A549 (cell line): ENCODE data around the gene IGFBP2. TPM values are rescaled to one million over a fixed set of nuclear protein-coding genes. Genes with fewer than 3 reads are reported as not detected.

ENCODE experiments used
- ATAC-seq, 2 experiments: fragments of 200-7000 bp in 1 of 2; fragments of >200 bp in 1 of 2; cut with Nextera tagmentation in 1 of 2; cut with Tn5 transposase in 1 of 2; 3 replicates each; pipeline versions ENCODE4 v1.8.0 to v1.9.1; 2018 to 2020; ENCODE audit warnings: mild to moderate bottlenecking in 1 of 2, moderate library complexity in 1 of 2
- CTCF ChIA-PET: fragments of 300-600 bp; sonication (Branson Sonifier 250); formaldehyde crosslinking; extraction: SDS; loops from one replicate; lab custom pipeline; 2021; ENCODE audit warnings: antibody characterized with exemption, inconsistent platforms; lab: Yijun Ruan, JAX
- POLR2A ChIA-PET: fragments of 350-600 bp; formaldehyde crosslinking; extraction: SDS; loops from one replicate; lab custom pipeline; 2021; ENCODE audit warnings: antibody characterized with exemption, inconsistent platforms; lab: Yijun Ruan, JAX
- DNase-seq, 2 experiments: peaks; one replicate each; pipeline versions ENCODE4 v3.0.0 to v3.0.0-alpha.2; 2011 to 2016; ENCODE audit warnings: low read depth in 1 of 2, low spot score in 1 of 2
- FAIRE-seq: peaks from 2 replicates; lab custom pipeline; 2011; peaks lifted over from hg19 to GRCh38; lab: Jason Lieb, UNC
- H3K27ac ChIP-seq, 2 experiments: fragments of >200 bp; sonication (Bioruptor Twin); formaldehyde crosslinking; 3 replicates each; pipeline ENCODE4 v1.5.1; 2016 to 2017
- H3K4me1 ChIP-seq: fragments of >200 bp; sonication (Bioruptor Twin); formaldehyde crosslinking; 3 replicates; pipeline ENCODE4 v1.6.1; 2016
- H3K4me2 ChIP-seq: fragments of >200 bp; sonication (Bioruptor Twin); formaldehyde crosslinking; 3 replicates; pipeline ENCODE4 v1.6.1; 2016
- H3K4me3 ChIP-seq: fragments of >200 bp; sonication (Bioruptor Twin); formaldehyde crosslinking; 3 replicates; pipeline ENCODE4 v1.5.1; 2016
- H3K9me3 ChIP-seq: fragments of >200 bp; sonication (Bioruptor Twin); formaldehyde crosslinking; 3 replicates; pipeline ENCODE4 v1.6.1; 2016
- CBX2 ChIP-seq: fragments of 200-600 bp; sonication (generic); IDR thresholded peaks from 2 replicates; pipeline ENCODE4 v1.6.1; 2016; ENCODE audit warnings: low read depth, mild to moderate bottlenecking, borderline replicate concordance
- EP300 ChIP-seq, 2 experiments: fragments of >200 bp; sonication (Bioruptor Twin); formaldehyde crosslinking; IDR thresholded peaks; 2 replicates in 1 of 2; 3 replicates in 1 of 2; pipeline ENCODE4 v1.6.1; 2016 to 2017
- ESRRA ChIP-seq: fragments of 150-350 bp; IDR thresholded peaks from 2 replicates; pipeline ENCODE4 v1.6.1; 2014; ENCODE audit warnings: mild to moderate bottlenecking, low read length, borderline replicate concordance
- FOXS1 ChIP-seq: fragments of 250-450 bp; sonication (Bioruptor Pico); IDR thresholded peaks from 2 replicates; pipeline ENCODE4 v1.5.0; 2020; ENCODE audit warnings: mild to moderate bottlenecking, moderate library complexity
- HDAC2 ChIP-seq: fragments of 200-600 bp; sonication (generic); IDR thresholded peaks from 2 replicates; pipeline ENCODE4 v1.6.1; 2016
- HOXA7 ChIP-seq: fragments of 250-450 bp; sonication (Bioruptor Pico); IDR thresholded peaks from 2 replicates; pipeline ENCODE4 v1.5.0; 2020; ENCODE audit warnings: mild to moderate bottlenecking, moderate library complexity
- HOXB13 ChIP-seq: fragments of 250-450 bp; sonication (Bioruptor Pico); IDR thresholded peaks from 2 replicates; pipeline ENCODE4 v1.5.0; 2020; ENCODE audit warnings: low read depth, mild to moderate bottlenecking, moderate library complexity
- KDM1A ChIP-seq: fragments of 200-600 bp; sonication (generic); IDR thresholded peaks from 2 replicates; pipeline ENCODE4 v1.6.1; 2016; ENCODE audit warnings: low read depth, mild to moderate bottlenecking
- KDM5A ChIP-seq: fragments of 200-600 bp; sonication (generic); IDR thresholded peaks from 2 replicates; pipeline ENCODE4 v1.6.1; 2016; ENCODE audit warnings: antibody characterized with exemption, mild to moderate bottlenecking
- MAFK ChIP-seq: fragments of 450-650 bp; IDR thresholded peaks from 2 replicates; pipeline ENCODE4 v1.6.1; 2014; ENCODE audit not compliant: partially characterized antibody
- NFE2L2 ChIP-seq: fragments of 150-350 bp; conservative IDR thresholded peaks from 2 replicates; pipeline ENCODE4 v1.6.1; 2014; ENCODE audit warnings: low read length
- PHF8 ChIP-seq: fragments of 200-600 bp; sonication (generic); IDR thresholded peaks from 2 replicates; pipeline ENCODE4 v1.6.1; 2016; ENCODE audit warnings: low read depth, mild to moderate bottlenecking, antibody characterized with exemption, moderate library complexity, borderline replicate concordance
- RNF2 ChIP-seq: fragments of 200-600 bp; sonication (generic); IDR thresholded peaks from 2 replicates; pipeline ENCODE4 v1.6.1; 2016; ENCODE audit warnings: low read depth, mild to moderate bottlenecking, antibody characterized with exemption, moderate library complexity, borderline replicate concordance
- ZFP36 ChIP-seq: fragments of 450-650 bp; IDR thresholded peaks from 2 replicates; pipeline ENCODE4 v1.6.1; 2014; ENCODE audit warnings: borderline replicate concordance; ENCODE audit not compliant: partially characterized antibody
- ZNF302 ChIP-seq: fragments of 250-450 bp; sonication (Bioruptor Pico); IDR thresholded peaks from 2 replicates; pipeline ENCODE4 v1.9.0; 2021; ENCODE audit warnings: inconsistent platforms, mild to moderate bottlenecking, moderate library complexity
- WGBS: methylation state at CpG from one replicate; pipeline ENCODE4 v1.1.6; 2017; ENCODE audit errors: missing lambda C conversion rate; 5-methylcytosine and 5-hydroxymethylcytosine counted together
- polyA plus RNA-seq, 4 experiments: library from polyadenylated mRNA; depleted of rRNA in 3 of 4; stranded (reverse); fragments of >200 nt; fragmentation: RNase III in 1 of 4; extraction: RNeasy Plus Mini Kit Qiagen cat#74134 plus additional on column Dnase treatment in 1 of 4; gene quantifications; 2 replicates in 3 of 4; 3 replicates in 1 of 4; pipeline ENCODE4 v1.2.3, GENCODE V29; 2011 to 2017
- TF ChIP-seq, protein P1 (sequence below): fragments of >200 bp; sonication (Bioruptor Twin); formaldehyde crosslinking; IDR thresholded peaks from 3 replicates; pipeline ENCODE4 v1.6.1; 2016
- TF ChIP-seq, protein P2 (sequence below): fragments of 150-350 bp; IDR thresholded peaks from 2 replicates; pipeline ENCODE4 v1.6.1; 2014; ENCODE audit warnings: low read depth, mild to moderate bottlenecking, low read length
- TF ChIP-seq, protein P3 (sequence below): IDR thresholded peaks from 2 replicates; pipeline ENCODE4 v1.6.1; 2012
- TF ChIP-seq, protein P4 (sequence below): fragments of >200 bp; sonication (Bioruptor Twin); formaldehyde crosslinking; IDR thresholded peaks from 2 replicates; pipeline ENCODE4 v1.6.1; 2016
- TF ChIP-seq, protein P5 (sequence below): fragments of >200 bp; sonication (Bioruptor Twin); formaldehyde crosslinking; IDR thresholded peaks from 3 replicates; pipeline ENCODE4 v1.5.1; 2016
- TF ChIP-seq, protein P6 (sequence below): fragments of 250-450 bp; sonication (Bioruptor Pico); IDR thresholded peaks from 2 replicates; pipeline ENCODE4 v1.5.0; 2021; ENCODE audit warnings: mild to moderate bottlenecking, moderate library complexity, borderline replicate concordance

The IGFBP2 gene
- polyA plus RNA-seq, 2 of the 4 experiments (the other 2 are of a cell fraction) = 26.1 to 34.9 TPM

DNA sequence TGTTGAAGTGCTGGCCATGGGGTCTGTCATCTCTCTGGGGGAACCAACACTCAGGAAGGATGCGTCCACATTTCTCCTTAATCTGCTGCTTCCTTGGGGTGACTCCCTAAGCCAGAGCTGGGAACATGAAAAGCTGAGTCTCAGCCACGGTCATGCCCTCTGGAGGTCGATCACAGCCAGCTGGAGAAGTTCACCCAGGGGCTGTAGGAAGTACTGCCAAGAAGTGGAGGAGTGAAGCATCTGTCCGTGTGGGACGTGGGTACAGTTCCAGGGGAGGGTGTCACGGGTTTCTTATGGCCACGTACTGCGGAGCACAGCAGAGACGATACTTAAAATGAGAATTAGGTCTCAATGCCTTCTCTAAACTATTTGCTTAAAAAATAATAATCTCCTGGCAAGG, 42.4 kb upstream of the IGFBP2 start (continued):
- TF ChIP-seq, protein P1, sequence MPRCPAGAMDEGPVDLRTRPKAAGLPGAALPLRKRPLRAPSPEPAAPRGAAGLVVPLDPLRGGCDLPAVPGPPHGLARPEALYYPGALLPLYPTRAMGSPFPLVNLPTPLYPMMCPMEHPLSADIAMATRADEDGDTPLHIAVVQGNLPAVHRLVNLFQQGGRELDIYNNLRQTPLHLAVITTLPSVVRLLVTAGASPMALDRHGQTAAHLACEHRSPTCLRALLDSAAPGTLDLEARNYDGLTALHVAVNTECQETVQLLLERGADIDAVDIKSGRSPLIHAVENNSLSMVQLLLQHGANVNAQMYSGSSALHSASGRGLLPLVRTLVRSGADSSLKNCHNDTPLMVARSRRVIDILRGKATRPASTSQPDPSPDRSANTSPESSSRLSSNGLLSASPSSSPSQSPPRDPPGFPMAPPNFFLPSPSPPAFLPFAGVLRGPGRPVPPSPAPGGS = no peak
- no peak for TF ChIP-seq HOXA7 (CRISPR knock-in tag)
- TF ChIP-seq KDM1A = no peak
- no peak for TF ChIP-seq EP300 (IDR thresholded peaks at IDR 0.05)
- no peak for TF ChIP-seq KDM5A

DNA sequence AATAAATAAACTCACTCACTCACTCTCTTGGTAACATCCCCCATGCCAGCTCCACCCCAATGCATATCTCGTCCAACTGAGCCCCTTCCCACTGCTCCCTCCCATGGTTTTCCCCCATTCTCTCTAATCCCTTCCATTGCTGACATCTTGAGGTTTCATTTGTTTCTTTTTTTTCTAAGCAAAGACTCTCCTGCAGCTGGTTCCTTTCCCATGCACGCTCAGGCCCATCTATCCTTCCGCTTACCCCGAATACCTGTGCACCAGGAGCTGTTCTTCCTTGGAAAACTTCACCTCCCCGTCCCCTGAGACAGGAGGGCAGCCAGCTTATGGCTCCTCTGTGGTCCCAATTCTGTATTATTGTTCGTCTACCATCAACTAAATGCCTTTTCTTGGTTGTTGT, 41.7 kb upstream of the IGFBP2 start:
- POLR2A ChIA-PET = no interaction called here

More for the DNA sequence above, 41.7 kb upstream of the IGFBP2 start:
- DNase-seq (no peak), FAIRE-seq (no peak), ATAC-seq (no peak)
- H3K4me3 ChIP-seq = no peak overlapping the region
- 39% methylated on average over 6 of the region's 6 CpGs for WGBS
- TF ChIP-seq, protein P2, sequence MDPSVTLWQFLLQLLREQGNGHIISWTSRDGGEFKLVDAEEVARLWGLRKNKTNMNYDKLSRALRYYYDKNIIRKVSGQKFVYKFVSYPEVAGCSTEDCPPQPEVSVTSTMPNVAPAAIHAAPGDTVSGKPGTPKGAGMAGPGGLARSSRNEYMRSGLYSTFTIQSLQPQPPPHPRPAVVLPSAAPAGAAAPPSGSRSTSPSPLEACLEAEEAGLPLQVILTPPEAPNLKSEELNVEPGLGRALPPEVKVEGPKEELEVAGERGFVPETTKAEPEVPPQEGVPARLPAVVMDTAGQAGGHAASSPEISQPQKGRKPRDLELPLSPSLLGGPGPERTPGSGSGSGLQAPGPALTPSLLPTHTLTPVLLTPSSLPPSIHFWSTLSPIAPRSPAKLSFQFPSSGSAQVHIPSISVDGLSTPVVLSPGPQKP = no peak
- TF ChIP-seq RNF2 (no peak), MAFK (no peak), EP300 (IDR thresholded peaks at IDR 0.05) (no peak), HOXA7 (CRISPR knock-in tag) (no peak), ESRRA (no peak), KDM1A (no peak), HOXB13 (CRISPR knock-in tag) (no peak), CBX2 (no peak), ZFP36 (no peak), PHF8 (no peak), NFE2L2 (no peak), FOXS1 (CRISPR knock-in tag) (no peak), HDAC2 (no peak), ZNF302 (no peak)
- TF ChIP-seq, protein P3, sequence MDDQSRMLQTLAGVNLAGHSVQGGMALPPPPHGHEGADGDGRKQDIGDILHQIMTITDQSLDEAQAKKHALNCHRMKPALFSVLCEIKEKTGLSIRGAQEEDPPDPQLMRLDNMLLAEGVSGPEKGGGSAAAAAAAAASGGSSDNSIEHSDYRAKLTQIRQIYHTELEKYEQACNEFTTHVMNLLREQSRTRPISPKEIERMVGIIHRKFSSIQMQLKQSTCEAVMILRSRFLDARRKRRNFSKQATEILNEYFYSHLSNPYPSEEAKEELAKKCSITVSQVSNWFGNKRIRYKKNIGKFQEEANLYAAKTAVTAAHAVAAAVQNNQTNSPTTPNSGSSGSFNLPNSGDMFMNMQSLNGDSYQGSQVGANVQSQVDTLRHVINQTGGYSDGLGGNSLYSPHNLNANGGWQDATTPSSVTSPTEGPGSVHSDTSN = no peak
- TF ChIP-seq, protein P4, sequence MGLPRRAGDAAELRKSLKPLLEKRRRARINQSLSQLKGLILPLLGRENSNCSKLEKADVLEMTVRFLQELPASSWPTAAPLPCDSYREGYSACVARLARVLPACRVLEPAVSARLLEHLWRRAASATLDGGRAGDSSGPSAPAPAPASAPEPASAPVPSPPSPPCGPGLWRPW = no peak
- TF ChIP-seq, protein P5, sequence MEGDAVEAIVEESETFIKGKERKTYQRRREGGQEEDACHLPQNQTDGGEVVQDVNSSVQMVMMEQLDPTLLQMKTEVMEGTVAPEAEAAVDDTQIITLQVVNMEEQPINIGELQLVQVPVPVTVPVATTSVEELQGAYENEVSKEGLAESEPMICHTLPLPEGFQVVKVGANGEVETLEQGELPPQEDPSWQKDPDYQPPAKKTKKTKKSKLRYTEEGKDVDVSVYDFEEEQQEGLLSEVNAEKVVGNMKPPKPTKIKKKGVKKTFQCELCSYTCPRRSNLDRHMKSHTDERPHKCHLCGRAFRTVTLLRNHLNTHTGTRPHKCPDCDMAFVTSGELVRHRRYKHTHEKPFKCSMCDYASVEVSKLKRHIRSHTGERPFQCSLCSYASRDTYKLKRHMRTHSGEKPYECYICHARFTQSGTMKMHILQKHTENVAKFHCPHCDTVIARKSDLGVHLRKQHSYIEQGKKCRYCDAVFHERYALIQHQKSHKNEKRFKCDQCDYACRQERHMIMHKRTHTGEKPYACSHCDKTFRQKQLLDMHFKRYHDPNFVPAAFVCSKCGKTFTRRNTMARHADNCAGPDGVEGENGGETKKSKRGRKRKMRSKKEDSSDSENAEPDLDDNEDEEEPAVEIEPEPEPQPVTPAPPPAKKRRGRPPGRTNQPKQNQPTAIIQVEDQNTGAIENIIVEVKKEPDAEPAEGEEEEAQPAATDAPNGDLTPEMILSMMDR = no peak
- TF ChIP-seq, protein P6, sequence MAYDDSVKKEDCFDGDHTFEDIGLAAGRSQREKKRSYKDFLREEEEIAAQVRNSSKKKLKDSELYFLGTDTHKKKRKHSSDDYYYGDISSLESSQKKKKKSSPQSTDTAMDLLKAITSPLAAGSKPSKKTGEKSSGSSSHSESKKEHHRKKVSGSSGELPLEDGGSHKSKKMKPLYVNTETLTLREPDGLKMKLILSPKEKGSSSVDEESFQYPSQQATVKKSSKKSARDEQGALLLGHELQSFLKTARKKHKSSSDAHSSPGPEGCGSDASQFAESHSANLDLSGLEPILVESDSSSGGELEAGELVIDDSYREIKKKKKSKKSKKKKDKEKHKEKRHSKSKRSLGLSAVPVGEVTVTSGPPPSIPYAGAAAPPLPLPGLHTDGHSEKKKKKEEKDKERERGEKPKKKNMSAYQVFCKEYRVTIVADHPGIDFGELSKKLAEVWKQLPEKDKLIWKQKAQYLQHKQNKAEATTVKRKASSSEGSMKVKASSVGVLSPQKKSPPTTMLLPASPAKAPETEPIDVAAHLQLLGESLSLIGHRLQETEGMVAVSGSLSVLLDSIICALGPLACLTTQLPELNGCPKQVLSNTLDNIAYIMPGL = no peak
- no peaks in the 10 kb centered on the region for H3K9me3 ChIP-seq
- H3K27ac ChIP-seq = no peak overlapping the region
- no peaks in the 10 kb centered on the region for H3K4me1 ChIP-seq
- CTCF ChIA-PET = interaction anchor here (1.5 to 2.2 kb wide), 2 partner anchors 76 to 77 kb away, joined by 4 to 6 read pairs; no protein-coding TSS in a partner anchor
- no peak overlapping the region for H3K4me2 ChIP-seq
